Inflammatory macrophage (primary cell): ENCODE results near the gene TUBGCP2.

Experiments used
- DNase-seq, 2 donors: peaks; one replicate each; pipeline ENCODE4 v3.0.0-alpha.2; 2020 to 2022

The TUBGCP2 gene

DNA sequence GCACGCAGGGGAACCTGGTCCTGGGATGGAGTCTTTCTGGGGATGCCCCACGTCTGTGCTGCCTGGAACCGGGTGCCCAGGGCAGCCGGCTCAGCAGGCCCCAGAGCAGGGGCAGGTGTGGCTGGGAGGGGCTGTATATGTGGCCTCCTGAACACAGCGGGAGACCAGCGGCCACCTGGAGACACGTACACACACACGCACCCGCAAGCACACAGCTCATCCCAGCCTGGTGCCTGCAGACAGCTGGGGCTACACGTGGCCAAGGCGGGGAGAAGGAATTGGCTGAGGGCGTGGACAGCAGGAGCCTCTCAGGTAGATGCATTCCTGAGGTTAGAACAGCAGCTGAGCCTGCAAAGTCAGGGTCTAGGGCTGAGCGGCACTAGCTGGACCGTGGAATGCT is 46.0 kb downstream of the TUBGCP2 start:
- no peak for DNase-seq

GRCh38 chr10:133261726-133262325 is 46.8 kb downstream of the TUBGCP2 start:
- DNase-seq: peak; percentile 69 to 83

- DNase-seq: peak; percentile 62 to 76
Observed at GRCh38 chr10:133260895-133261725, 47.6 kb downstream of the TUBGCP2 start.

- DNase-seq: no peak
Observed at GRCh38 chr10:133259602-133259989, 49.1 kb downstream of the TUBGCP2 start.

- peak; percentile 98 for DNase-seq
Observed at GRCh38 chr10:133258818-133259601, 49.7 kb downstream of the TUBGCP2 start.

DNA sequence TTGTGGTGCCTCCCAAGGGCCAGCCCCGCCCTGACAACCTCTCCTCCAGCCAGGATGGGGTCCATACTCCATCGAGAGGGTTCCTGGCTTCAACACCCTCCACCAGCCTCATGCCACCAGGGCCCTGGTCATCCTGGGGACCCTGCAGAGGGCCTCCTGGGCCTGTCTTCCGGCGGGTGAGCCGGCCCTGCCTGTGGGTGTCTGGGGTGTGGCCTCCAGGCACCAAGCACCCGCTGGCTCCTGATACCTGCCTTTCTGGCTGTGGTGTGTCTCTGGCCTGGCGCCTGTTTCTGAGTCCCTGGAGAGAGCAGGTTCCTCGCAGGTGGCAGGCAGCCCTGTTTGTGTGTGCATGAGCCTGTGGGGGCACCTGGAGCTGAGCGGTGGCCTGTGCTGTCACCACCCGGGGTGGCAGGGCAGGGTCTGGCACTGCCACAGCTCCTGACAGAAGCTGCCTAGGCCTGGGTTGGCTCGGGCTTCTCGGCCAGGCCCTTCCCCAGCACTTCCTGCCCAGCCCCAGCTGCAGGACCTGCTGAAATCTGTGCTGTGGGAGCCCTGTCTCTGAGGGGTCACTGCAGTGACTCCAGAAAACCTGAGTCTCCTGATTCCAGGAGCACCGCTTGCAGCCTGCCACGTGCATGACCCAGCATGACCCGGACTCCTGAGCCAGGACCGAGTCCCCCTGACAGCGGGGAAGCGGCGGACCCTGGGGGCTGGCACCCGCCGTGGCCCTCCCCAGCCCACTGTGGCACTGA is 50.4 kb downstream of the TUBGCP2 start:
- peak; percentile 41 to 44 for DNase-seq

DNA sequence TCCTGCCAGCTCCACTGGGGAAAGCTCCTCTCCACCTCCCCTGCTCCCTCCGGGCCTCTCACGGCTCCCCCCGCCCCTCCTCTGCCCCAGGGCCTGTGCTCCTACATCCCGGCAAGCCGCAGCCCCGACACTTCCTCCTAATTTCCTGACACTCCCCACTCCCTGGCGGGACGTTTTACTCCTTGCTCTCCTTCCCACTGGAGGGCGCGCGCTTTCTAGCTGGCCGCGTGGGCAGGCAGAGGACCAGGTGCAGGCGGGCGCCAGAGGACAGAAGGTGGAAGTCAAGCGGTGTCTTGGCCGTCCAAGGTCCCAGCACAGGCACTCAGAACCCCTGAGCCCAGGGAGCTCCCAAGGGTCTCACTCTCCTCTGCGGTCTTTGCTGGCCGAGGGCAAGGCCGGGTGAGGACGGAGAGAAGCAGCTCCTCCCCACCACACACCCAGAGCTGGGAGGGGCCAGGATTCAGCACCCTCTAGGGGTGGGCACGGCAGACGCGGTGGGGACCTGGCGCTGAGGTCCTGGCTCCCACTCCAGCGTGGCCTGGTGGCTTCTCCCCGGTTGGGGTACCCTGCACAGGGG is 51.1 kb downstream of the TUBGCP2 start:
- DNase-seq: peak; percentile 50 to 71

DNA sequence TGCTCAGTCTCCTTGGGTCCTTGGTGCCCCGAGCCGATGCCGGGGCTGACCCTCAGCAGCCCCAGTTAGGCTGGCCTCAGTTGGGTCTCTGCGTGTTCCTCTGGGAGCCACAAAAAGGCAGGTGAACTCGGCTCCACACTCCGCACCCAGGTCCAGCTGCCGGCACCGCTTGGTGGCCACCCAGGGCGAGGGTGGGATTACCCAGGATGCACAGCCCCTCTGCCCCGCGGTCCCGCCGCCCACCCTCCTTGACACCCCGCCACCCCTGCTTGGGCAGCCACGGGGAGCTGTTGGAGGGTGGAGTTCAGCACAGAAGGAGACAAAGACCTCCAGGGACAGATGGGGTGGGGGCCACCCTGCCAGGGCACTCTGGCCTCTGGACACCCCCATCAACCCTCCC is 53.3 kb downstream of the TUBGCP2 start:
- DNase-seq: no peak

- no peak for DNase-seq
Observed at GRCh38 chr10:133254421-133255120, 54.1 kb downstream of the TUBGCP2 start.

GRCh38 chr10:133253361-133253955 is 55.2 kb downstream of the TUBGCP2 start:
- peak; percentile 37 to 51 for DNase-seq

DNA sequence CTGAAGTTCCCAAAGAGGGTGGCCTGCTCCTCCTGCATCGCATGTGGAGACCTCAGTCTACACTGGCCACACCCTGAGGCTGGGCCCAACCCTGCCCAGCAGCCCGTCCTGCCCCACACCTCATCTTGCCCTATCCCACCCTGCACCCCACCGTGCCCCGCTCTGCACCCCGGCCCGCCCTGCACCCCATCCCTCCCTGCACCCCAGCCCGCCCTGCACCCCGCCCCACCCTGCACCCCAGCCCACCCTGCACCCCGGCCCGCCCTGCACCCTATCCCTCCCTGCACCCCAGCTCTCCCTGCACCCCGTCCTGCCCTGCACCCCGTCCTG is 56.5 kb downstream of the TUBGCP2 start:
- no peak for DNase-seq

DNA sequence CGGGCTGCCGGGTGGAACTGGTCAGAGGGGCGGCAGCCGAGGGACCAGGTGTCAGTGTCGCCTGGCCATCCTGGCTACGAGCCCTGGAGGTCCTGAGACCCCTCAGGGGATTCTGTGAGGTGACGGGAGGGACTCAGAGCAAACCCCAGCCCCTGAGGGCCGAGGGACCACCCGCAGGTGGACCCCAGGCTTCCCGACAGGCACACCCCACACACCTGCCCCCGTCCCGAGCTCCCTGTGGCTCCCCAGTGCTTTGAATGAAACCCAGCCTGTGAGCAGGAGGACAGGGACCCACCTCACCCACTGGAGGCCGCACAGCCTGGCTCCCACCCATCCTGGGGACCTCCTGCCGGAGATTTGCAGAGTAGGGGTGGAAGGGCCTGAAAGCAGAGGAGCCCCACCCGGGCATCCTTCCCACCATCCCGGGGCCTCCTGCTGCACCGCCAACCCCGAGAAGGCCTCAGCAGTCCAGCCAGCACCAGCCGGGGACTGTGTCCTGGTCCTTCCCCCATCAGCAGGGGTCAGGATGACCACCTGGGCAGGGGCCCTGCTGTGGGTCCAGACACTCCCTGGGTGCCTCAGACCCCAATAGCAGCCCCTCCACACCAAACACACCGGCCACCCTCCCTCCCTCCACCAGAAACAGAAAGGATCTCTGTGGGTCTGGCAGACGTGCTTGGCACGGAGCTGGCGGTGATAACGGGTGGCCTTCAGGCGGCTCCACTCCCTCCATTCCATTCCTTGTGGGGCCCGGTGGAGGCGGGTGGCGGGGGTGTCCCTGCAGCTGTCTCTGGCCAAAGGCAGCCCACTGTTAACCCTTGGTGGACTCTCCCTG is 57.1 kb downstream of the TUBGCP2 start:
- no peak for DNase-seq

- DNase-seq: no peak
Observed at GRCh38 chr10:133249975-133250754, 58.5 kb downstream of the TUBGCP2 start.

DNA sequence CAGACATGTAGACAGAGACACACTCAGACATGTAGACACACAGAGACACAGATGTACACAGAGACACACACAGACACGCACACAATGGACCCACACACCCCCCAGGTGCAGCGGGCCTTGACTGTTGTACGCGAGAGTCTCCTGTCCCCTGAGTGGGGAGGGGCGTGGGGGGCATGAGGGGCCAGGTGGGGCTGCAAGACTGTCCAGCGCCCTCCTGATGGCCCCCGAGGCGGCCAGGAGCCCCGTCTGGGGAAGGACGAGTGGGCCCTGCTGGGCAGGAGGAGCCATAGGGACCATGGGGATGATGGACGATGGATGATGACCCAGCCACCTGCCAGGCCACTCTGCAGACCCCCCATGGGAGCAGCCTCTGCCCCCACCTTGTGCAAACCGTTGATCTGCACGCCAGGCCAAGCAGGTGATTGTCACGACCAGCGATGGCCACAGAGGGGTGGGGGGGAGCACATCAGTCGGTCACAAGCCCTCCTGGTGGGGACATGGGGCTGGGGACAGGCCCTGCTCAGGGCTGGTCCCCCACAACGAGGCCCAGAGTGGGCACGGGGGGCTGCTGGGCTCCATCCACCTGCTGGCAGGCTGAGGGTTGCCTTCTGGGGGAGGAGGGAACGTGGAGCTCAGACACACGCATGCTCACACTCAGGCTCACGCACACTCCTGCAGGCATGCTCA is 59.4 kb downstream of the TUBGCP2 start:
- DNase-seq: no peak

GRCh38 chr10:133248334-133248715 is 60.3 kb downstream of the TUBGCP2 start:
- no peak for DNase-seq

DNA sequence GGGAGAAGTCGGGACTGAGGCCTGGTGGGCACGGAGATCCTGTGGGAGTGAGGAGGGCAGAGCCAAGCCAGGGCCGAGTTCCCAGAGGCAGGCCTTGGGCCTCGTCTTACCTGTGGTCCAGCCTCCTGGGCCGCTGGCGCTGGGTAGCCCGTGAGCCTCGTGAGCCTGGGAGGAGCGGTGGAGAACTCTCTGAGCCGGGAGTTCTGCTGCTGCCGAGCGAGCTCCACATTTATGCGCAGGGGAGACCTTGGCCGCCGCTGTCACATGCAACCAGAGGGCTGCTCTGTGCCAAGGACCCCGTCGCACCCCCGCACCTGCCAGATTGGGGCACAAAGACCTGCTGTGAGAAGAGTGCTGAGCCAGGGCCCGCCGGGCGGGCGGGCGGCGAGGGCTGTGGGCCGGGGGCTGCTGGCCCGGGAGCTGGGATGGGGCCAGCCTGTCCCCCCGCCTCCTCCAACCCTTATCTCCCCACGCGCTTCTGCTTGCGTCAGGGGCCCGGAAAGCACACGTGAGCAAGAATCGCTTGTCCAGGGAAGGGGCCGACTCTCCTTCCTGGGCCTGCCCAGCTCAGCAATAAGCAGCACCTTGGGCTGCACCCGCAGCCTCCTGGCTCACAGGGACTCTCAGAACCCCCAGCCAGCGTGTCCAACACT is 60.9 kb downstream of the TUBGCP2 start:
- DNase-seq: no peak

DNA sequence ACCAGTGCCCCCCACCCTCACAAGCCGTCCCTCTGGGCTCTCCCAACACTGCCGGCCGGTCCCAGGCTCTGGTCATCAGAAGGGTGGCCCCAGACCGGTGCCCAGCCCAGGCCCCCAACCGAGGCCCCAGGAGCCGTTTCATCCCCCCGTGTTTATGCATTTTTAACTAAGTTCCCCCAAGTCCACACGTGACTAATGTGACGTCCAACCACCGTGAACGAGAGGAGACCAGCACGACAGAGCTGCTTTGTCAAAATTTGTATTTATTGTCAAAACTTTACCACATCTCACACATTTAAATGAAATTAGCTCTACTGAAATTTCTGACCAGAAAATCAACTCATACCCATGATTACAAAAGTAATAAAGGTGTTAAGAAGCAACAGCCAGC is 62.4 kb downstream of the TUBGCP2 start:
- no peak for DNase-seq

GRCh38 chr10:133245439-133246235 is 63.0 kb downstream of the TUBGCP2 start:
- no peak for DNase-seq
